Stomach (tissue), 4 donors: ENCODE measurements around the gene DNAJC1.

Source experiments
- CTCF ChIP-seq, 7 experiments: fragments of 450-650 bp in 4 of 7; fragments of 200-600 bp in 3 of 7; sonication (generic) in 3 of 7; IDR thresholded peaks; one replicate each; pipeline ENCODE4 v1.5.1; 2016 to 2019; ENCODE audit warnings: antibody characterized with exemption in 7 of 7, control low read depth in 2 of 7, mild to moderate bottlenecking in 1 of 7
- EP300 ChIP-seq: sonication (generic); formaldehyde crosslinking; IDR thresholded peaks from one replicate; pipeline ENCODE4 v1.6.1; 2017; ENCODE audit warnings: antibody characterized with exemption

- TF ChIP-seq CTCF (IDR thresholded peaks at IDR 0.05) (no peak), EP300 (no peak)
Observed at GRCh38 chr10:21824409-21824808, 179.1 kb downstream of the DNAJC1 start.
